ENCODE data around the gene PPM1A.

Gene PPM1A

DNA sequence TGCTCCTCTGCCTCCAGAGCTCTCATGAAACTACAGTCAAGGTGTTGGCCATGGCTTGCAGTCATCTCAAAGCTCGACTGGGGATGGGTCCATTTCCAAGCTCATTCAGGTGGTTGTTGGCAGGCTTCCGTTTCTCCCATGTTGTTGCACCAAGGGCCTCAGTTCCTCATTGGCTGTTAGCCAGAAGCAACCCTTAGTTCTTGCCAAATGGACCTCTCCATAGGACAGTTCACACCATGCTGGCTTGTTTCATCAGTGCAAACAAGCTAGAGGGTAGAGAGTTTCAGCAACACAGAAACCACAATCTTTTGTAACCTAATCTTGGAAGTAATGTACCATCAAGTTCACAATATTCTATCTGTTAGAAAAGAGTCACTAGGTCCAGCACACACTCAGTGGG, 22.7 kb upstream of the PPM1A start:
- no peak overlapping the region for H3K4me3 ChIP-seq (ENCODE audit: low read depth, low read length)

GRCh38 chr14:60227291-60227690, 21.7 kb upstream of the PPM1A start:
- no peak overlapping the region for H3K4me3 ChIP-seq (ENCODE audit: low read depth, low read length)

DNA sequence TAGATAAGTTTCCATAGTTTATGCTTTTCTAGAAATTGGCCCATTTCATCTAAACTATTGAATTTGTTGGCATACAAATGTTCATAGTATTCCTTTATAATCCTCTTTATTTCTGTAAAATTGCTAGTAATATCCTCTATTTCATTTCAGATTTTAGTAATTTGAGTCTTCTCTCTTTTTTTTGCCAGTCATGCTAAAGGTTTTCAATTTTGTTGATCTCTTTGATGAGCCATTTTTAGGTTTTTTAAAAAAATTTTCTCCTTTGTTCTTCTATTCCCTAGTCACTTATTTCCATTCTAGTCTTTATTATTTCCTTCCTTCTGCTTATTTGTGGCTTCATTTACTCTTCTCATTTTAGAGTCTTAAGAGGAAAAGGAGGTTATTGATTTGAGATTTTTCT, 19.4 kb upstream of the PPM1A start:
- H3K4me3 ChIP-seq (ENCODE audit: low read depth, low read length), result no peak overlapping the region

GRCh38 chr14:60232185-60232584, 16.8 kb upstream of the PPM1A start:
- H3K4me3 ChIP-seq (ENCODE audit: low read depth, low read length), result no peak overlapping the region

DNA sequence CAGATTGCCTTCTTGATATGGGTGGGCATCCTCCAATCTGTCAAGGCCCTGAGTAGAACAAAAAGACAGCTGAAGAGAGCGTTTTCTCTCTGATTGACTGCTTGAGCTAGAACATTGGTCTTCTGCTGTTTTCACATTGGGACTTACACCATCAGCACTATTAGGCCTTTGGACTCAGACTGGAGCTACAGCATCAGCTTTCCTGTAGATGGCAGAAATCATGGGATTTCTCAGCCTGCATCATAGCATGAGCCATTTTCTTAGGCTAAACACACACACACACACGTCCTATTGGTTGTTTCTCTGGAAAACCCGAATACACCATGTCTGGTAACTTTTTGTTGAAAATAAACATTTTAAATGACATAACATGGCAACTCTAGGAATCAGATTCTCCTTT, 15.8 kb upstream of the PPM1A start:
- H3K4me3 ChIP-seq (ENCODE audit: low read depth, low read length), result no peak overlapping the region

DNA sequence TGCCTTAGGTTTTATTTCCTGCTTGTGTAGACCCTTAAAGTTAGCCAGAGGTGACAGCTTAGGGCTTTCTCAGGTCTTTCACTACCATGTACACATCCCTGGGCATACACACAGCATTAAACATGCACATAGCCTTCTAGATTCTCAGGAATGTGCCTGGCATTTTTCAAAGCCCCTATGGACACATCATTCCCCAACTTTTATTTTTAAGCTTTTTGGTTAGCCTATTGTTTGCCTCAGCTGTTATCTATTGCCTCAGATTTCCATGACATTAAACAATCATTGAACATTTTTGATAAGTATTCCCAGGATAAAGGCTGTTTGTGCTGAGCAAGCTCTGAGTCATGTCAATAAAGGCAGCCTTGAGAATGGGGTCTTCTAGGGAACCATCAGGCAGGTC, 15.1 kb upstream of the PPM1A start:
- H3K4me3 ChIP-seq (ENCODE audit: low read depth, low read length), result no peak overlapping the region

DNA sequence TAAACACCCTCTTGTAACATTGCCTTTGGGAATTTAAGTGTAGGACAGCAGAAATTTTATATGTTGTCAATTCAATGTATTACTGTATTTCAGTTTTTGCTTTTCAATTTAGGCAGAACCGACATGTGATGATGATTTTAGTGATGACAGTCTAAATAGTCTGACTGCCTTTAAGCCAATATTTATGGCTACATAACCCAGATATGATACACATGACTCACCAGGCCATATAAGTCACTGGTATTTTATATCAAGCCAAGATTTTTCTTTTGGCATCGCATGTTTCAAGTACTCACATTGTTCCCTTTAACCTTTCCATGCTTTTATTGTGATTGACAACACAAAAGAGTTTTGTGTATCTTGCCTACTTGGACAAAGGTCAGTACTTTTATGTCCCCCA, 13.6 kb upstream of the PPM1A start:
- H3K4me3 ChIP-seq (ENCODE audit: low read depth, low read length), result no peak overlapping the region

- no peak overlapping the region for H3K4me3 ChIP-seq (ENCODE audit: low read depth, low read length)
These were observed 10.1 kb upstream of the PPM1A start for GRCh38 chr14:60238955-60239354.

DNA sequence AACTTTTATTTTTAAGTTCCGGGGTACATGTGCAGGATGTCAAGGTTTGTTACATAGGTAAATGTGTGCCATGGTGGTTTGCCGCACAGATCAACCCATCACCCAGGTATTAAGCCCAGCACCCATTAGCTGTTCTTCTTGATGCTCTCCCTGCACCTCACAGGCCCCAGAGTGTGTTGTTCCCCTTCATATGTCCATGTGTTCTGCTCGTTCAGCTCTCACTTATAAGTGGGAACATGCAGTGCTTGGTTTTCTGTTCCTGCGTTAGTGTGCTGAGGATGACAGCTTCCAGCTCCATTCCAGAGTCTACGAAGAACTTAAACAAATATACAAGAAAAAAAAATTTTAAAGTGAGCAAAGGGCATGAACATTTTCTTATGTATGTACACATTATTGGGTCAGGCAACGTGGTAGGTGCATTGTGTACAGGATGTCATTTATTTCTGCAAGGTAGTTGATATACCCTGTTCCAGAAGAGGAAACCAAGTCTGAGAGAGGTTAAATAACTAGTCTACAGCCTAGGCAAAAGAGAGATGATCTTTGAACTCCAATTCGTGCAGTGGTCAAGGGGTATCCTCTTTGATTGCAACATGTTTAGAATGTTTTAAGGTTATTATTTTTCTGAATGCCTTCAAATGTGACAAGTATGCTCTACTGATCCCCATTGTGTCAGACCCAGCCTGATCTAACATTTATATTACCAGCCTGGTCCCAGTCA, 8.7 kb upstream of the PPM1A start:
- no peak overlapping the region for H3K4me3 ChIP-seq (ENCODE audit: low read depth, low read length)

DNA sequence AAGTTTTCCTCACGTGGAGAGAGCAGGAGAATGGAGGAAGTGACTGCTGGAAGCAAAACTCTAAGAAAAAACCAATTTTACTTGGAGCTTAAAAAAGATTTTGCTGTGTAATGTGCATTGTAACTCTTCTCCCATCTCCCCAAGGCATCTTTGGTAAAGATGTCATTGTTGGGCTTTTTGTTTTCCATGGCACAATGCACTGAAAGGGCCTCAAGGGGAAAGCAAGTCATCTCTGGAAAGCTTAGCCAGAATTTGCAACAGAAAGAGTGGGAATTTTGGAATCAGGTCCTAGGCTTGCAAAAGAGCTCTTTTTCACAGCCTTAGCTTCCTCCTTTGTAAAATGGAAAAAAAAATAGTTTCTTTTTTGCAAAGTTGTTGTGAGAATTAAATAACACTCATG, 7.9 kb upstream of the PPM1A start:
- H3K4me3 ChIP-seq (ENCODE audit: low read depth, low read length), result no peak overlapping the region

GRCh38 chr14:60242429-60242828, 6.6 kb upstream of the PPM1A start:
- H3K4me3 ChIP-seq (ENCODE audit: low read depth, low read length), result no peak overlapping the region

DNA sequence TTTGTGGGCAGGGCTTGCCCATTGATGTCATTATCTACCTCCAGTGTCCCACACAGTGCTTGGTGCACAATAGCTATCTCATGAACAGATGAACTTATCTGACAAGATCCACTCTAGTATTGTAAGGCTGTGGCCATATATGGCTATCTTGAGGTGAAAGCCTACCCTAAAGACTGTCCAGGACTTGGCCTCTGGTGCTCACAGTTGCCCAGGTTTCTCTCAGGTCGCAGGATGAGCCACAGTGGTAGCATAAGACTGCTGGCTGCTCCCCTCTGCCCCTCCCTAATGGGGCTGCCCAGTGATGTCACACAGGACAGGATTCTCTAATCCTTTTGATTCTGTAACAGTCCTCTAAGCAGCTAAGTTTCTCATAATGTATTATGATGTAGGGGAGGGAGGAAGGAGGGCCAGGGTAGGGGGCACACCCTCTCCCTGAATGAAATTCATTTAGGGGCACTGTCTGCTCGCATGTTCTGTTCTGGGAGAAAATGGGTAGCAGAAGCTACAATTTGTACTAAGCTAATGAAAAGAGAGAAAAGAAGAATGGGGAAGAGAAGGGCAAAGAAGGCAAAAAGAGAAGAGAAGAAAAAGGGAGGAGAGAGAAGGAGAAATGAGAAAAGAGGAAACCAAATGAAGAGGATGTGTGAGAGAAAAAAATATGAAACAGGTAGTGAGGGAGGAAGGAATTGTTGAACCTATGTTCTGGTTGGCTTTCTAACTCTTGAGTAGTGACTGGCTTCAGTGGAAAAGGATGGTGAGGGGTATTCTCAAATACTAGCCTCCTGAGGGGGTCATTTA, 3.4 kb upstream of the PPM1A start:
- H3K4me3 ChIP-seq (ENCODE audit: low read depth, low read length), result no peak overlapping the region

- peak overlapping the region; percentile 75 for H3K4me3 ChIP-seq (ENCODE audit: low read depth, low read length)
These were observed 876 bp upstream of the PPM1A start for GRCh38 chr14:60247994-60248696.

GRCh38 chr14:60249321-60250256, 568 bp downstream of the PPM1A start:
- H3K4me3 ChIP-seq (ENCODE audit: low read depth, low read length), result peak overlapping the region; percentile 84

- H3K4me3 ChIP-seq (ENCODE audit: low read depth, low read length), result peak overlapping the region; percentile 84
These were observed 1.4 kb downstream of the PPM1A start for GRCh38 chr14:60250257-60251035.

DNA sequence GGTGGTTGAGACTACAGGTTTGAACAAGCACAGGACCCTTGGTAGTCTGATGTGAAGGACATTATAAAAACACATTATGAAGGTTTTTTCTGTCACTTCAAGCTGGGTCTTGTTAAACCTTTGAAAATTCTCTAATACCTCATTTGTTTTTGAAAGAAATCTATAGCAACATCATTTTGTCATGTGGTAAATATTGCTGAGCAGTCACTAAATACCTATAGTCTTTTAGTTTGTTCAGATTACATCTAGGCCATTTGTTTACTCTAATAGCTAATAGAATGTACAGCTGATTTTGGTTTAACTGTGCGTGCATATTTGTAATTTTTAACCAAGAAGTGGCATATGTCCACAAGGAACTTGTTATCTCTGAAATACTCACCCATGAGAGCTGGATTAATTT, 2.9 kb downstream of the PPM1A start:
- H3K4me3 ChIP-seq (ENCODE audit: low read depth, low read length), result no peak overlapping the region

DNA sequence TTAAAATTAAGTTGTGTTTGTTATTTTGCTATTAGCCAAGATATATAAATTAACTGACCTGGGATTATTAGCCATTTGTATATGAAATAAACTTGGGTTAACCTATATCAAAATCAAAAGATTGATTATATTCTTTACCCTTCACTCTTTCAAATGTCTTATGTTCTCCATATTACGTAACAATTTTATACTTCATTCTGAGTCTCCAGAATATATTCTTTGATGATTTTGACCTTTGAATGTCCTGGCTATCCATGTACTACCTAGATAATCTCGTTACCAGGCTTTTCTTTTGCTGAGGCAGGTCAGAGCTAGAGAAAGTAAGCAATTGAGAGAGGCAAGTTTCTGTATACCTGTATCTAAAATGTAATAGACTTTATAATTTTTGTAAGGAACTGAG, 3.6 kb downstream of the PPM1A start:
- H3K4me3 ChIP-seq (ENCODE audit: low read depth, low read length), result no peak overlapping the region

- H3K4me3 ChIP-seq (ENCODE audit: low read depth, low read length), result no peak overlapping the region
These were observed 4.6 kb downstream of the PPM1A start for GRCh38 chr14:60253649-60254048.

- no peak overlapping the region for H3K4me3 ChIP-seq (ENCODE audit: low read depth, low read length)
These were observed 5.2 kb downstream of the PPM1A start for GRCh38 chr14:60254176-60254575.

DNA sequence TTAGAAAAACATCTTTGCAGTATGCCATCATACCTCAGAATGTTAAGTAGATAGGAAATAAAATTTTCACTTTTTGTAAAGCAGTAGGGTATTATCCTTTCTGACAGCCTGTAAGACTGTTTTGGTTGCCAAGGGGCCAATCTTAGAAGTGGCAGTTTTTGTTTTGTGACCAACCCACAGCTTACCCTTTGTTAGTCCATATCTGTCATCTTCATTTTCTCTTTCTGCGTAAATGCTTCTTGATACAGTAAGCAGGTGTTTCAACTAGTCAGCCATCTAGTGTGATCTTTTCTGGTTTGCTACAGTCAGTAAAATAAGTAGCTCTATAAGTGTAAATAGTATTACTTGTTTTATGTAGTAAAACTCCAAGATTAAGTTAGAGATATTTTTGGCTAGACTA, 8.8 kb downstream of the PPM1A start:
- no peak overlapping the region for H3K4me3 ChIP-seq (ENCODE audit: low read depth, low read length)

Measured in iPS-11a (cell line).